PC-3 (cell line): ENCODE data around the gene TIMP1.

ENCODE experiments used
- EZH2 ChIP-seq: fragments of 300-600 bp; sonication (generic); IDR thresholded peaks from one replicate; pipeline ENCODE4 v1.6.1; 2017; ENCODE audit warnings: antibody characterized with exemption, mild to moderate bottlenecking, low read length; ENCODE audit not compliant: unreplicated experiment
- EZH2phosphoT487 ChIP-seq: fragments of 300-600 bp; sonication (generic); IDR thresholded peaks from 2 replicates; pipeline ENCODE4 v1.6.1; 2018; ENCODE audit warnings: mild to moderate bottlenecking, antibody characterized with exemption, low read length, borderline replicate concordance
- TF ChIP-seq, protein P1 (sequence below): fragments of 300-600 bp; sonication (generic); conservative IDR thresholded peaks from 2 replicates; pipeline ENCODE4 v1.5.1; 2017; ENCODE audit warnings: antibody characterized with exemption, low read depth, mild to moderate bottlenecking, low read length

GRCh38 chrX:47579537-47579936 lies 2.7 kb upstream of the TIMP1 start:
- TF ChIP-seq, protein P1, sequence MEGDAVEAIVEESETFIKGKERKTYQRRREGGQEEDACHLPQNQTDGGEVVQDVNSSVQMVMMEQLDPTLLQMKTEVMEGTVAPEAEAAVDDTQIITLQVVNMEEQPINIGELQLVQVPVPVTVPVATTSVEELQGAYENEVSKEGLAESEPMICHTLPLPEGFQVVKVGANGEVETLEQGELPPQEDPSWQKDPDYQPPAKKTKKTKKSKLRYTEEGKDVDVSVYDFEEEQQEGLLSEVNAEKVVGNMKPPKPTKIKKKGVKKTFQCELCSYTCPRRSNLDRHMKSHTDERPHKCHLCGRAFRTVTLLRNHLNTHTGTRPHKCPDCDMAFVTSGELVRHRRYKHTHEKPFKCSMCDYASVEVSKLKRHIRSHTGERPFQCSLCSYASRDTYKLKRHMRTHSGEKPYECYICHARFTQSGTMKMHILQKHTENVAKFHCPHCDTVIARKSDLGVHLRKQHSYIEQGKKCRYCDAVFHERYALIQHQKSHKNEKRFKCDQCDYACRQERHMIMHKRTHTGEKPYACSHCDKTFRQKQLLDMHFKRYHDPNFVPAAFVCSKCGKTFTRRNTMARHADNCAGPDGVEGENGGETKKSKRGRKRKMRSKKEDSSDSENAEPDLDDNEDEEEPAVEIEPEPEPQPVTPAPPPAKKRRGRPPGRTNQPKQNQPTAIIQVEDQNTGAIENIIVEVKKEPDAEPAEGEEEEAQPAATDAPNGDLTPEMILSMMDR, result no peak
- no peak for TF ChIP-seq EZH2phosphoT487
- no peak for TF ChIP-seq EZH2
